Endodermal cell (in vitro differentiated cells): ENCODE data around the gene TTC23. TPM values are rescaled to one million over a fixed set of nuclear protein-coding genes. Genes with fewer than 3 reads are reported as not detected.

Experiments
- DNase-seq: peaks from one replicate; pipeline ENCODE4 v3.0.0-alpha.2; 2017
- H3K27ac ChIP-seq: 2 replicates; pipeline ENCODE4 v1.5.1; 2013; ENCODE audit warnings: mild to moderate bottlenecking, low read depth, low read length, moderate library complexity
- H3K27me3 ChIP-seq: 2 replicates; pipeline ENCODE4 v1.6.1; 2013; ENCODE audit warnings: mild to moderate bottlenecking, low read length, moderate library complexity; ENCODE audit not compliant: insufficient read depth, control insufficient read depth, poor library complexity, severe bottlenecking
- H3K36me3 ChIP-seq: 2 replicates; pipeline ENCODE4 v1.7.0; 2013; ENCODE audit warnings: mild to moderate bottlenecking, low read length, moderate library complexity; ENCODE audit not compliant: control insufficient read depth, insufficient read depth
- H3K4me1 ChIP-seq: one replicate; pipeline ENCODE4 v1.7.0; 2013; ENCODE audit warnings: low read length; ENCODE audit not compliant: control insufficient read depth, insufficient read depth
- H3K4me3 ChIP-seq: 2 replicates; pipeline ENCODE4 v1.5.1; 2013; ENCODE audit warnings: mild to moderate bottlenecking, low read length, moderate library complexity
- H3K9ac ChIP-seq: 2 replicates; pipeline ENCODE4 v1.6.1; 2013; ENCODE audit warnings: mild to moderate bottlenecking, low read length, moderate library complexity; ENCODE audit not compliant: poor library complexity, severe bottlenecking; ENCODE audit errors: extremely low read depth
- H3K9me3 ChIP-seq: 2 replicates; pipeline ENCODE4 v1.6.1; 2013; ENCODE audit warnings: mild to moderate bottlenecking, low read length, moderate library complexity; ENCODE audit not compliant: control insufficient read depth
- H3K27ac Mint-ChIP-seq: 2 replicates; pipeline ENCODE4 v1.8.0; 2020; ENCODE audit warnings: mixed read lengths
- H3K27me3 Mint-ChIP-seq: 2 replicates; pipeline ENCODE4 v1.8.0; 2021; ENCODE audit warnings: mild to moderate bottlenecking, mixed read lengths; ENCODE audit not compliant: insufficient read depth
- H3K36me3 Mint-ChIP-seq: 2 replicates; pipeline ENCODE4 v1.8.0; 2020; ENCODE audit warnings: low read depth, mixed read lengths
- H3K4me1 Mint-ChIP-seq: 2 replicates; pipeline ENCODE4 v1.8.0; 2020; ENCODE audit warnings: mixed read lengths
- H3K4me3 Mint-ChIP-seq: 2 replicates; pipeline ENCODE4 v1.8.0; 2020; ENCODE audit warnings: mild to moderate bottlenecking, moderate library complexity, mixed read lengths
- H3K9me3 Mint-ChIP-seq: 2 replicates; pipeline ENCODE4 v1.8.0; 2020; ENCODE audit warnings: mild to moderate bottlenecking, mixed read lengths
- CTCF ChIP-seq: fragments of 200-600 bp; sonication (generic); conservative IDR thresholded peaks from 2 replicates; pipeline ENCODE4 v1.5.0; 2021; ENCODE audit warnings: antibody characterized with exemption, mild to moderate bottlenecking
- WGBS, 2 experiments: methylation state at CpG; one replicate each; pipeline versions ENCODE4 v1.1.5 to v1.1.7; 2013; ENCODE audit warnings: missing lambda C conversion rate in 2 of 2, mixed read lengths in 1 of 2; ENCODE audit not compliant: insufficient coverage in 1 of 2, insufficient read length in 1 of 2; 5-methylcytosine and 5-hydroxymethylcytosine counted together
- total RNA-seq, 2 donors: library from RNA; stranded (reverse); fragmentation: NEBNext Ultra II Directional in 1 of 2; extraction: Animal tissue kit (Norgen Biotek cat#: 25700) in 1 of 2; gene quantifications; 2 replicates in 1 of 2; 3 replicates in 1 of 2; pipeline ENCODE4 v1.2.1, GENCODE V29; 2021

The TTC23 gene
- total RNA-seq, 2 donors from 2014 or later = 20.7 to 26.3 TPM

DNA sequence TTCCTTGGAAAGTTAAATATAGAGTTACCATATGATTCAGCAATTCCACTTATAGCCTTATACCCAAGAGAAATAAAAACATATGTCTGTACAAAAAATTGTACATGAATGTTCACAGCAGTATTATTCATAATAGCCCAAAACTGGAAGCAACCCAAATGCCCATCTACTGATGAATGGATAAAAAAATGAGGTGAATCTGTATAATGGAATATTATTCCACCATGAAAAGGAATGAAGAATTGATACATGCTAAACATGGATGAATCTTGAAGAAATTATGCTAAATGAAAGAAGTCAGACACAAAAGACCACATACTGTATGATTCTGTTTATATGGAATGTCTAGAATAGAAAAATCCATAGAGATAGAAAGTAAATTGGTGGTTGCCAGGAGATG lies 61.4 kb downstream of the TTC23 start:
- Histone ChIP-seq H3K27me3 (no peaks in the 10 kb centered on the region), H3K4me3 (no peak overlapping the region), H3K4me1 (no peaks in the 10 kb centered on the region), H3K27ac (no peak overlapping the region), H3K9me3 (peaks cover 17% of the 10 kb centered on the region), H3K36me3 (peaks cover 17% of the 10 kb centered on the region), H3K9ac (no peak overlapping the region)
- TF ChIP-seq CTCF = no peak
- no peak for DNase-seq
- no peak overlapping the region for H3K27ac Mint-ChIP-seq
- H3K9me3 Mint-ChIP-seq = peaks cover 22% of the 10 kb centered on the region
- no peaks in the 10 kb centered on the region for H3K27me3 Mint-ChIP-seq
- H3K4me1 Mint-ChIP-seq = peaks cover 5% of the 10 kb centered on the region
- peaks cover 53% of the 10 kb centered on the region for H3K36me3 Mint-ChIP-seq
- H3K4me3 Mint-ChIP-seq = no peak overlapping the region

DNA sequence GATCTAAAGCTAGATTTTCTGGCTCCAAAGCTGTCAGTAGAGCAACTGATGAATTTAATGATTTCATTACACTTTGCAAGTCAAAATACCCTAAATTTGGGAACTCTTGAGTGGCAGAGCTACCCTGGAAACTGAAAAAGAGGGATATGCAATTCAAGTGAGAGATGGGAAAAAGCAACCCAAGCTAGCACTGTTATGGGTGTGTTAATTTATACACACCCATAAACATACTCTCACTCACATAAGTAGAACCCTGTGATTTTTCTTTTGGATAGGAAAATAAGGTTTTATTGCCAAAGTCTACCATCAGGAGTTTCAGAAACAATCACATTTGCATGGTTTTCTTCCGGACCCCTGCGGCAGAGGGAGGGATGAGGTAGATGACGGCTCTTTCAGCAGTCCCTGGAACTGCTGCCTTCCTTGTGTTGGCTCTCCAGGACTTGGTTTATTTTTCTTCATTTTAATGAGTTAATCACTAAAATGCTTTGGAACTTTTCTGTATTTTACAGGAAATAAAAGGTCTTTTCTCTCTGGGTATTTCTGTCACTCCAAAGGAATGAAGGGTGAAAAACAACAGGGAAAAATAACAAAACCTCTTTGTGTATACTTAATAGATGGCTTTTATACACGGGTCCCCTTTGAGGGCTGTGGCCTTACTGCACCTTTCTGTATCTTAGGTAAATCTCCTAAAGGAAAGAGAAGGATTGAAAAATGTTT lies 63.8 kb downstream of the TTC23 start:
- Mint-ChIP-seq H3K27me3 (no peaks in the 10 kb centered on the region), H3K4me1 (peaks cover 27% of the 10 kb centered on the region), H3K4me3 (no peak overlapping the region), H3K27ac (no peak overlapping the region), H3K9me3 (peaks cover 3% of the 10 kb centered on the region), H3K36me3 (peaks cover 31% of the 10 kb centered on the region)
- Histone ChIP-seq H3K9me3 (no peaks in the 10 kb centered on the region), H3K9ac (no peak overlapping the region), H3K4me1 (peaks cover 4% of the 10 kb centered on the region), H3K4me3 (no peak overlapping the region), H3K36me3 (peaks cover 5% of the 10 kb centered on the region), H3K27ac (no peak overlapping the region), H3K27me3 (no peaks in the 10 kb centered on the region)
- no peak for TF ChIP-seq CTCF
- WGBS, 2 experiments = 40 to 83% methylated on average over 1 to 4 of the region's 4 CpGs
- DNase-seq = no peak

- Mint-ChIP-seq H3K27ac (no peak overlapping the region), H3K4me3 (no peak overlapping the region), H3K36me3 (peaks cover 26% of the 10 kb centered on the region), H3K27me3 (no peaks in the 10 kb centered on the region), H3K4me1 (peaks cover 37% of the 10 kb centered on the region), H3K9me3 (peaks cover 3% of the 10 kb centered on the region)
- peaks cover 7% of the 10 kb centered on the region for H3K4me1 ChIP-seq
- no peak for DNase-seq
- H3K36me3 ChIP-seq = peaks cover 5% of the 10 kb centered on the region
- no peak overlapping the region for H3K9ac ChIP-seq
- no peak overlapping the region for H3K27ac ChIP-seq
- no peaks in the 10 kb centered on the region for H3K27me3 ChIP-seq
- TF ChIP-seq CTCF = no peak
- no peak overlapping the region for H3K4me3 ChIP-seq
- WGBS, 2 experiments = 90 to 92% methylated on average over 1 of the region's 1 CpG
- H3K9me3 ChIP-seq = no peaks in the 10 kb centered on the region
These were observed 66.6 kb downstream of the TTC23 start for GRCh38 chr15:99182791-99183190.
